Glomerular visceral epithelial cell (primary cell): ENCODE measurements around the gene ARID1B.
A peak's percentile ranks its signal among the peaks of the same experiment; 100 is the strongest.

Source experiments
- DNase-seq: peaks from one replicate; pipeline ENCODE4 v3.0.0-alpha.2; 2016; ENCODE audit errors: extremely low spot score

ARID1B gene

GRCh38 chr6:156773935-156774852, 3.0 kb upstream of the ARID1B start:
- peak; percentile 43 for DNase-seq

- DNase-seq, result peak; percentile 20
These were observed 2.2 kb upstream of the ARID1B start for GRCh38 chr6:156774863-156775405.

- DNase-seq, result no peak
These were observed 1.5 kb upstream of the ARID1B start for GRCh38 chr6:156775717-156776116.

GRCh38 chr6:156776470-156776839, 723 bp upstream of the ARID1B start:
- peak; percentile 35 for DNase-seq

GRCh38 chr6:156777577-156778453, 637 bp downstream of the ARID1B start:
- peak; percentile 70 for DNase-seq

GRCh38 chr6:156778454-156779205, 1.5 kb downstream of the ARID1B start:
- DNase-seq, result peak; percentile 62

GRCh38 chr6:156779206-156780094, 2.3 kb downstream of the ARID1B start:
- peak; percentile 43 for DNase-seq

- DNase-seq, result peak; percentile 87
These were observed 3.0 kb downstream of the ARID1B start for GRCh38 chr6:156780102-156780641.

- DNase-seq, result no peak
These were observed 4.0 kb downstream of the ARID1B start for GRCh38 chr6:156780962-156781853.

GRCh38 chr6:156781861-156782631, 4.9 kb downstream of the ARID1B start:
- no peak for DNase-seq

- no peak for DNase-seq
These were observed 5.6 kb downstream of the ARID1B start for GRCh38 chr6:156782691-156783320.

GRCh38 chr6:156783958-156784357, 6.8 kb downstream of the ARID1B start:
- no peak for DNase-seq

GRCh38 chr6:156786652-156787051, 9.5 kb downstream of the ARID1B start:
- DNase-seq, result no peak

GRCh38 chr6:156787569-156788492, 10.7 kb downstream of the ARID1B start:
- no peak for DNase-seq

GRCh38 chr6:156789081-156789943, 12.1 kb downstream of the ARID1B start:
- no peak for DNase-seq
